ENCODE measurements around the gene GGA3. TPM values are rescaled to one million over a fixed set of nuclear protein-coding genes. Genes with fewer than 3 reads are reported as not detected.

Gene GGA3
- total RNA-seq, 1 donor from 2014 or later: 28.4 TPM

DNA sequence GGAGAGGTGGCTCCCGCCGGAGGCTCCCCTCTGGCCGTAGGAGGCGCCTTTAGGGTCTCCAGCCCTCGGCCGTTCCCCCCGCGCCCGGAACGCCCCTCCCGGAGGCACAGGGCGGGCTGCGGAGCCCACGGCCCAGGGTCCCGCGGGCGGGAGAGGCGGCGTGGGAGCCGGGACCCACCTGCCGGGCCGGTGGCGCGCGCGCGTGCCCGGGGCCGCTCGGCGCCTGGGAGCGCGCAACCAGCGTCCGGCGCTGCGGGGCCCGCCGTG lies 9.5 kb upstream of the GGA3 start, which contains the start of gene MIF4GD:
Gene MIF4GD, minus strand, starts transcription at position 266 of the 267 bp plus-strand sequence. CDS start 1,036 bp downstream, outside the sequence.
- H3K4me1 Mint-ChIP-seq (ENCODE audit: low read depth): peaks cover 20% of the 10 kb centered on the region
- peak within 1 kb of the TSS; percentile 91 for H3K27ac Mint-ChIP-seq (ENCODE audit: unreplicated experiment)
- H3K36me3 Mint-ChIP-seq (ENCODE audit: low read depth): peaks cover 5% of the 10 kb centered on the region
- no peak for DNase-seq (ENCODE audit: low spot score)
- no peaks in the 10 kb centered on the region for H3K9me3 Mint-ChIP-seq (ENCODE audit: low read depth)
- no peaks in the 10 kb centered on the region for H3K27me3 Mint-ChIP-seq (ENCODE audit: low read depth)
- peak within 1 kb of the TSS; percentile 76 for H3K4me3 Mint-ChIP-seq (ENCODE audit: unreplicated experiment)
- TF ChIP-seq, protein P1, sequence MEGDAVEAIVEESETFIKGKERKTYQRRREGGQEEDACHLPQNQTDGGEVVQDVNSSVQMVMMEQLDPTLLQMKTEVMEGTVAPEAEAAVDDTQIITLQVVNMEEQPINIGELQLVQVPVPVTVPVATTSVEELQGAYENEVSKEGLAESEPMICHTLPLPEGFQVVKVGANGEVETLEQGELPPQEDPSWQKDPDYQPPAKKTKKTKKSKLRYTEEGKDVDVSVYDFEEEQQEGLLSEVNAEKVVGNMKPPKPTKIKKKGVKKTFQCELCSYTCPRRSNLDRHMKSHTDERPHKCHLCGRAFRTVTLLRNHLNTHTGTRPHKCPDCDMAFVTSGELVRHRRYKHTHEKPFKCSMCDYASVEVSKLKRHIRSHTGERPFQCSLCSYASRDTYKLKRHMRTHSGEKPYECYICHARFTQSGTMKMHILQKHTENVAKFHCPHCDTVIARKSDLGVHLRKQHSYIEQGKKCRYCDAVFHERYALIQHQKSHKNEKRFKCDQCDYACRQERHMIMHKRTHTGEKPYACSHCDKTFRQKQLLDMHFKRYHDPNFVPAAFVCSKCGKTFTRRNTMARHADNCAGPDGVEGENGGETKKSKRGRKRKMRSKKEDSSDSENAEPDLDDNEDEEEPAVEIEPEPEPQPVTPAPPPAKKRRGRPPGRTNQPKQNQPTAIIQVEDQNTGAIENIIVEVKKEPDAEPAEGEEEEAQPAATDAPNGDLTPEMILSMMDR (IDR thresholded peaks at IDR 0.05): no peak

DNA sequence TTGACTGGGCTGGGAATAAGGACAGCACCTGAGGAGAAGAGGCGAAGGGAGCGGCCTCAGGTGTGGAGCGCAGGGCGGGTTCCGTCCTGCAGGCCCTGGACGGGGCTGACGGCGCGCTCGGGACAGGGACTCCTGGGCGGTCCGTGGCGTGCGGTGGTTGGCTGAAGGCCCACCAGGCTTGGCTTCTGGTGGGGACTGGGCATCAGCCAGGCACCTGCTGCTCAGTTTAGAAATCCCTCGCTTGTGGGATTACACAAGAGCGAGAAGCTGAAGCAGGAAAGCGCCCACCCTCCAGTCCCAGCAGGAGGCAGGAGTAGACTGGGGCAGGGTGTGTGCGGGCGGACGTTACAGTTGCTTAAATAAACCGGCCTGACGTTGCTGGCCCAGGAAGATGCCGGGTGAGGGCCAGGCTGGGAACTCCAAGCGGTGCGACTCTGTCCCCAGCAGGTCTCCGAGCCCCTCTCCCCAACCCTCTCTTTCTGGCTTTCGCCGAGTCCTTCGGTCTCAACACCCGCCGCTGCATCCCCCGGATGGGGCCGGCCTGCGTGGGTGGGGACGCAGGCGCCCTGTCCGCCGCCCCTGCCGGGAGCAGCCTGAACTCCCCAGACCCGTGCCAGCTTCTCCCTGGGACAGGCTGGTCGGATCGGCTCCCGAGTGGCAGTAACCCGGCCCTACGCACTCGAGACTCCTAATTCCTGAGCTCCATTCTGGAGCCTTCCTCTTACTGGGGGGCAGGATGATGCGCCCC lies 9.0 kb upstream of the GGA3 start:
- Mint-ChIP-seq H3K36me3 (ENCODE audit: low read depth) (peaks cover 5% of the 10 kb centered on the region), H3K9me3 (ENCODE audit: low read depth) (no peaks in the 10 kb centered on the region), H3K4me1 (ENCODE audit: low read depth) (peaks cover 20% of the 10 kb centered on the region), H3K27ac (ENCODE audit: unreplicated experiment) (peak overlapping the region; percentile 91), H3K4me3 (ENCODE audit: unreplicated experiment) (peak overlapping the region; percentile 75), H3K27me3 (ENCODE audit: low read depth) (no peaks in the 10 kb centered on the region)
- DNase-seq (ENCODE audit: low spot score): no peak
- TF ChIP-seq, protein P1 (IDR thresholded peaks at IDR 0.05): peak; percentile 69

DNA sequence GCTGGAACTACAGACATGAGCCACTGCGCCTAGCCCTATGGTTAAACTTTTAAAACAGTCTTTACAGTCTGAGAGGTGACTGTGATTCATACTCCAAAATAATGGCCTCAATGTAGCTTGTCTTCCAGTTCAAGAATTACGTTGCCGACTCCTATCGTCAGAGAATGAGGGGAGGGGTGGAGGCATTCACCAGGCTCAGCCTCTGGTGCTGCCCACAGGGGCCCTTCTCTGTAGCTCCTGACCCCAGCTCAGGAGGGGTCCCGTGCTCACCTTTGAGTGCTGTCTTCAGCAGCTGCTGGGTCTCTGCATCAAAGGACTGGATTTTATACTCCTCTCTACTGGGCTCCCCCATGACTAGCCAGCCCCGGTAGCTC lies 8.4 kb upstream of the GGA3 start:
- Mint-ChIP-seq H3K27ac (ENCODE audit: unreplicated experiment) (peak overlapping the region; percentile 91), H3K9me3 (ENCODE audit: low read depth) (no peaks in the 10 kb centered on the region), H3K36me3 (ENCODE audit: low read depth) (peaks cover 5% of the 10 kb centered on the region), H3K27me3 (ENCODE audit: low read depth) (no peaks in the 10 kb centered on the region), H3K4me3 (ENCODE audit: unreplicated experiment) (peak overlapping the region; percentile 75), H3K4me1 (ENCODE audit: low read depth) (peaks cover 20% of the 10 kb centered on the region)
- no peak for DNase-seq (ENCODE audit: low spot score)
- TF ChIP-seq, protein P1 (IDR thresholded peaks at IDR 0.05): no peak

DNA sequence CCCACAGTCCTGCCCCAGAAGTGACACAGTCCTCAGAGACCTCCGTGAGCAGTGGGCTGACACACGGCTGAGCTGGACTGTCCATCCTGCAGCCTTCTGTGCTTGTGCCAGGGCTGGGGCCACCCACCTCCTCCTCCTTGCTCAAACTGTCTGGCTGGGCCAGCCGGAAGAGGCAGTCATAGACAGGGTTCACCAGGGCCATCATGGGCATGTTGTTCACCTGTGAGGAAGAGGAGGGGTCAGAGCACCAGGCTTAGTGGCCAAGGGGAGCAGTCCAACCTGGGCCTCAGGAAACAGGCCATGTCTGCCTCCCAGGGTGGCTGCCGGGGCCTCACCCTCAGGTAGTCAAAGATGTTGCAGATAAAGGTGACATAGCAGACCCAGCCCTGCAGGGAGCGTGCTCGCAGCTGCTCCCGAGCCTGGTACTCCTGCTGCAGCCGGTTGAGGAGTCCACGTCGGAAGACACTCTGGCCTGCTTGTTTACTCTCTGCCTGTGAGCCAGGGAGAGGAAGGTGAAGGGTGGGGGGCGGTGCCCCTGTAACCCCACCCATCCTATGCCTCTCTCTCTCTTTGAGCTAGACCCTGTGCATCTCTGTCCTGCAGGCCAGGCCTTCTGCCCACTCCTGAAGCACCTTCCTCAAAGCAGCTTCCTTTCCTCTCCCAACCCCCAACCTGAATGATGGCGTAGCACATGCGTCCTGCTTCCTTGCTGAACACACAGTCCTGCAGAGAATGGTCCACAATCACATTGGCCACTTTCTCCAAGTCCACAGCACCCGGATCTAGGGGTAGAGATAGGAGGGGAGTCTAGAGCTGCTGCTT lies 6.2 kb upstream of the GGA3 start:
- TF ChIP-seq, protein P1 (IDR thresholded peaks at IDR 0.05): no peak
- Mint-ChIP-seq H3K36me3 (ENCODE audit: low read depth) (peaks cover 5% of the 10 kb centered on the region), H3K4me3 (ENCODE audit: unreplicated experiment) (no peak overlapping the region), H3K27ac (ENCODE audit: unreplicated experiment) (no peak overlapping the region), H3K27me3 (ENCODE audit: low read depth) (no peaks in the 10 kb centered on the region), H3K9me3 (ENCODE audit: low read depth) (no peaks in the 10 kb centered on the region), H3K4me1 (ENCODE audit: low read depth) (peaks cover 23% of the 10 kb centered on the region)
- DNase-seq (ENCODE audit: low spot score): no peak

DNA sequence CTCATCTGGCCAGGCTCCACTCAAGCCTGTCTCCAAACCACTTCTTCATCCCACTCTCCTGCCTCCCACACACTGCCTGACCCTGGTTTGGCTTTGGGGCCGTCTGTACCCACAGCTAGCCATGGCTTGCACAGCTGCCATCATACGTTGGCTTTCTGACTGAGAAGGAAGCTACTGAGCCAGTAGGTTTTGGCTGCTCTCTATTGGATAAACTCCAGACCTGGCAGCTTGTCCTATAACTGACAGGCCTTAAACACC lies 5.7 kb upstream of the GGA3 start:
- Mint-ChIP-seq H3K4me1 (ENCODE audit: low read depth) (peaks cover 27% of the 10 kb centered on the region), H3K4me3 (ENCODE audit: unreplicated experiment) (no peak overlapping the region), H3K9me3 (ENCODE audit: low read depth) (no peaks in the 10 kb centered on the region), H3K27me3 (ENCODE audit: low read depth) (no peaks in the 10 kb centered on the region), H3K27ac (ENCODE audit: unreplicated experiment) (no peak overlapping the region), H3K36me3 (ENCODE audit: low read depth) (peaks cover 5% of the 10 kb centered on the region)
- DNase-seq (ENCODE audit: low spot score): no peak
- TF ChIP-seq, protein P1 (IDR thresholded peaks at IDR 0.05): no peak
